ENCODE results near the gene FUT1. TPM values are rescaled to one million over a fixed set of nuclear protein-coding genes. Genes with fewer than 3 reads are reported as not detected.

Gene FUT1
- total and polyA plus RNA-seq, 2 of the 8 experiments (the other 6 are each of a cell fraction or from before 2014, with no cell fraction given): 7.4 to 12.9 TPM

DNA sequence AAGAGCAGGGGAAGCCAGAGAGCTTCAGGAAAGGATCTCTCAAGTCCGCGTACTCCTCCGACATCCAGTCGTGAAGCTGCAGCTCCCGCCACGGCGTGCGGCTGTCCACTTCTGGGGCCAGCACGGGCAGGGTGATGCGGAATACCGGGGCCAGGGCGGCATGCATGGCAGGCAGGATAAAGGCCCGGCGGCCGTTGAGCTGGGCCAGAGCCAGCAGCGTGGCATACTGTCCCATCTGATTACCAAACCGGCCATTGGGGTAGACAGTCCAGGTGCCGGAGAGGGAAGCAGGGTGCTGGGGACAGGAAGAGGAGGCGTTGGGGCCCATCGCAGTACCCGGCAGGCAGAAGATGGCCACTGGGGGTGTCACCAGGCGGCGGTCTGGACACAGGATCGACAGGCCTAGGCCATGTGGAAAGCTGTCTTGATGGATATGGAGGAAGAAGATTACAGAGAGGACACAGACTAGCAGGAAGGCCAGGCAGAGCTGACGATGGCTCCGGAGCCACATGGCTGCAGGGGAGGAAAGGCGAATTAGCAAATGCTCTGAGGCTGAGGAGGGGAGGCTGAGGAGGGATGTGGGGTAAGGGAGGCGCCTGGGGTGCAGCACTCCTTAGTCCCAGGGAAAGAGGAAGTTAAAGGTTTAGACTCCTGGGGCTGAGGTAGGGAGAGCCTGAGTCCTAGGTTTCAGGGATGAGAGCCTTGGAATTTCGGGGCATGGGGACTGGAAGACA is 1.5 kb downstream of the FUT1 start:
- Histone ChIP-seq H4K20me1 (replicated peaks in 1 of 2; ENCODE audit: control insufficient read depth in 1 of 2, insufficient read depth in 2 of 2, low read length in 2 of 2) (peaks cover 3 to 7% of the 10 kb centered on the region in 2 experiments), H3K4me2 (ENCODE audit: insufficient read depth in 1 of 2, low read depth in 2 of 2, low read length in 2 of 2) (peak overlapping the region; percentile 91 to 98), H3K56ac (replicated peaks; ENCODE audit: insufficient read length, low read depth, low read length) (no peak overlapping the region), H2BK20ac (ENCODE audit: low read length) (no peak overlapping the region), H3K18ac (ENCODE audit: extremely low read depth, low read length) (no peak overlapping the region), H3K23ac (ENCODE audit: insufficient read length) (no peak overlapping the region), H2BK12ac (ENCODE audit: low read depth, low read length) (0 out of 2 replicates have a peak overlapping the region, but pooled peaks have one; percentile 12), H2AFZ (ENCODE audit: low read length) (no peak overlapping the region), H3K23me2 (ENCODE audit: low read depth, low read length) (peaks cover 15% of the 10 kb centered on the region), H4K8ac (ENCODE audit: extremely low read depth, insufficient read depth, low read length) (no peak overlapping the region; the same call in 1 of the 2 replicates), H3K9ac (replicated peaks in 1 of 4; ENCODE audit: extremely low read depth in 1 of 4, low read depth in 3 of 4, low read length in 3 of 4) (no peak overlapping the region), H2BK120ac (replicated peaks; ENCODE audit: low read depth, low read length) (no peak overlapping the region), H3K79me1 (ENCODE audit: low read depth, low read length) (peaks cover 14% of the 10 kb centered on the region), H4K91ac (replicated peaks; ENCODE audit: insufficient read length, low read length) (peak overlapping the region; percentile 52), H3K9me3 (ENCODE audit: insufficient read depth in 2 of 2, low read depth in 1 of 2, low read length in 1 of 2) (no peaks in the 10 kb centered on the region), H3K4me3 (ENCODE audit: extremely low read depth in 1 of 4, insufficient read depth in 2 of 4, low read depth in 3 of 4, low read length in 4 of 4) (peak overlapping the region; percentile 19 to 97 (median 59); a peak in 5 of 8 replicates), H3K27me3 (replicated peaks in 1 of 4; ENCODE audit: control insufficient read depth in 3 of 4, extremely low read depth in 1 of 4, insufficient read depth in 3 of 4, low read length in 3 of 4) (no peaks in the 10 kb centered on the region), H3K27ac (ENCODE audit: low read depth, low read length) (no peak overlapping the region), H3K36me3 (ENCODE audit: control insufficient read depth in 2 of 4, insufficient read depth in 4 of 4, low read length in 3 of 4) (peaks cover 11 to 30% (median 15%) of the 10 kb centered on the region in 4 experiments), H3K4me1 (replicated peaks in 1 of 4; ENCODE audit: control insufficient read depth in 3 of 4, insufficient read depth in 4 of 4, low read length in 3 of 4) (peaks cover 8 to 23% (median 18%) of the 10 kb centered on the region in 4 experiments), H2BK5ac (ENCODE audit: low read depth, low read length) (peak overlapping the region; percentile 44; the same call in 1 of the 2 replicates), H3K14ac (ENCODE audit: insufficient read length) (no peak overlapping the region), H3K4ac (replicated peaks; ENCODE audit: insufficient read length, low read depth, low read length) (no peak overlapping the region), H4K5ac (ENCODE audit: insufficient read length, low read depth, low read length) (no peak overlapping the region), H2BK15ac (ENCODE audit: low read length) (no peak overlapping the region), H3K79me2 (ENCODE audit: control insufficient read depth in 1 of 2, insufficient read depth in 2 of 2, low read length in 2 of 2) (peaks cover 3 to 27% of the 10 kb centered on the region in 2 experiments; a peak in 3 of 4 replicates), H2AK5ac (ENCODE audit: low read depth, low read length) (no peak overlapping the region)
- POLR2A ChIA-PET (ENCODE audit: partially characterized antibody): interaction anchor here (0.7 to 5.6 kb wide), 9 partner anchors 8 to 37 kb away, joined by 3 to 30 read pairs (median 4); no protein-coding TSS in a partner anchor
- DNase-seq (ENCODE audit: low read depth in 1 of 2, low spot score in 2 of 2): no peak
- TF ChIP-seq RFX5 (IDR thresholded peaks at IDR 0.05; ENCODE audit: borderline replicate concordance, low read depth, low read length) (no peak), POU5F1 (IDR thresholded peaks at IDR 0.05; ENCODE audit: low read depth, low read length) (no peak), CBX5 (IDR thresholded peaks at IDR 0.05; ENCODE audit: low read depth, low read length) (no peak), BACH1 (IDR thresholded peaks at IDR 0.05; ENCODE audit: low read length) (no peak), TCF12 (IDR thresholded peaks at IDR 0.05; ENCODE audit: low read depth, low read length) (no peak)
- no peak for FAIRE-seq
- CTCF ChIA-PET (ENCODE audit: partially characterized antibody): interaction anchor here (0.7 to 2.1 kb wide), 9 partner anchors 9 to 85 kb away, joined by 3 to 9 read pairs (median 4); partner anchors contain the start of gene HSD17B14
- WGBS, 2 experiments (ENCODE audit: extremely low coverage in 1 of 2, insufficient coverage in 1 of 2, insufficient read length in 1 of 2, insufficient replicate concordance in 2 of 2, low coverage in 1 of 2, low lambda C conversion rate in 2 of 2, missing lambda C conversion rate in 1 of 2): 92% methylated on average over 28 of the region's 29 CpGs; no CpG with 5 or more reads in 1 of the 2 experiments

All from H1 (cell line).